ENCODE measurements around the gene MIF4GD. TPM values are rescaled to one million over a fixed set of nuclear protein-coding genes. Genes with fewer than 3 reads are reported as not detected.

MIF4GD gene
- total and polyA plus RNA-seq, 9 of the 15 experiments (the other 6 are each of a cell fraction or from before 2014, with no cell fraction given), result 11.8 to 63.8 (median 28.1) TPM

- Histone ChIP-seq H3K27me3 (ENCODE audit: control insufficient read depth in 2 of 2, insufficient read depth in 2 of 2, low read length in 2 of 2) (no peaks in the 10 kb centered on the region), H3K4me3 (no peak overlapping the region), H4K20me1 (replicated peaks; ENCODE audit: control insufficient read depth, insufficient read depth, low read length) (no peaks in the 10 kb centered on the region), H3K9ac (ENCODE audit: insufficient read depth in 1 of 2, low read depth in 2 of 2, low read length in 2 of 2) (no peak overlapping the region), H3K4me2 (ENCODE audit: insufficient read depth, low read length) (no peak overlapping the region), H2AFZ (ENCODE audit: low read depth, low read length) (no peak overlapping the region), H3K27ac (ENCODE audit: extremely low read depth, low read depth, low read length) (no peak overlapping the region), H3K4me1 (replicated peaks in 1 of 2; ENCODE audit: control insufficient read depth in 2 of 2, insufficient read depth in 2 of 2, low read length in 2 of 2) (peaks cover 0 to 7% of the 10 kb centered on the region in 2 experiments; a peak in 2 of 5 replicates), H3K79me2 (ENCODE audit: control insufficient read depth, insufficient read depth, low read length) (no peaks in the 10 kb centered on the region), H3K9me1 (ENCODE audit: control insufficient read depth, insufficient read depth, low read length) (no peaks in the 10 kb centered on the region), H3K9me3 (replicated peaks; ENCODE audit: control insufficient read depth, insufficient read depth, low read depth, low read length) (no peaks in the 10 kb centered on the region), H3K36me3 (ENCODE audit: control insufficient read depth, insufficient read depth, low read length) (no peaks in the 10 kb centered on the region)
- no peak for DNase-seq (ENCODE audit: extremely low read depth in 1 of 4, low spot score in 3 of 4)
- in situ Hi-C loops (cut with MboI) (no loop called here), intact Hi-C loops (cut with micrococcal nuclease) (no loop called here)
- POLR2A ChIA-PET, result interaction anchor here (0.6 to 4.9 kb wide), 6 partner anchors 8 to 89 kb away, joined by 3 to 19 read pairs (median 3); partner anchors contain the start of gene SLC25A19
- ATAC-seq, result no peak
- no peak for FAIRE-seq
- CTCF ChIA-PET (ENCODE audit: low intra/inter-chr PET ratio), result no interaction called here
- BruUV-seq (replicated peaks), result no TSS peak
- 45% methylated on average over 13 of the region's 13 CpGs for WGBS (ENCODE audit: insufficient coverage, low coverage, missing lambda C conversion rate)
- TF ChIP-seq JUND (IDR thresholded peaks at IDR 0.05; ENCODE audit: borderline replicate concordance, low read depth, low read length) (no peak), JUND (tag; IDR thresholded peaks at IDR 0.05; ENCODE audit: borderline replicate concordance, low read depth, low read length) (no peak), KLF16 (IDR thresholded peaks at IDR 0.05) (no peak), CAMTA2 (CRISPR knock-in tag; conservative IDR thresholded peaks at IDR 0.05) (no peak), RCOR1 (IDR thresholded peaks at IDR 0.05; ENCODE audit: borderline replicate concordance in 1 of 2, low read depth in 2 of 2, low read length in 2 of 2) (no peak), ZNF696 (CRISPR knock-in tag; conservative IDR thresholded peaks at IDR 0.05) (no peak), LARP7 (IDR thresholded peaks at IDR 0.05) (no peak), EP400 (IDR thresholded peaks at IDR 0.05) (no peak), BCLAF1 (IDR thresholded peaks at IDR 0.05; ENCODE audit: borderline replicate concordance in 1 of 2, control insufficient read depth in 1 of 2, low read depth in 2 of 2, low read length in 1 of 2) (no peak), ZNF445 (CRISPR knock-in tag; IDR thresholded peaks at IDR 0.05; ENCODE audit: low read depth) (no peak), MYC (IDR thresholded peaks at IDR 0.05; ENCODE audit: low read depth, low read length) (no peak), MYC (CRISPR knock-in tag; IDR thresholded peaks at IDR 0.05; ENCODE audit: borderline replicate concordance, low read depth) (no peak), HOXB6 (CRISPR knock-in tag; IDR thresholded peaks at IDR 0.05; ENCODE audit: borderline replicate concordance) (no peak)
These were observed 37.1 kb upstream of the MIF4GD start for GRCh38 chr17:75307957-75308731.

Data from K562 (cell line).